ENCODE measurements around the gene SETD1B. TPM values are rescaled to one million over a fixed set of nuclear protein-coding genes. Genes with fewer than 3 reads are reported as not detected.

The SETD1B gene
- total and polyA plus RNA-seq, 11 donors: 6.2 to 17.0 (median 9.3) TPM

GRCh38 chr12:121812320-121812871, 8.6 kb downstream of the SETD1B start:
- H3K4me3 ChIP-seq: peak overlapping the region; percentile 20 to 76 (median 58)
- H3K4me1 ChIP-seq: peaks cover 0 to 47% (median 36%) of the 10 kb centered on the region in 12 donors
- no peaks in the 10 kb centered on the region for H3K9me3 ChIP-seq
- 12 to 25% (median 20%) methylated on average over 17 to 26 of the region's 26 CpGs for WGBS, 4 donors
- no peaks in the 10 kb centered on the region for H3K27me3 ChIP-seq
- H3K27ac ChIP-seq: peak overlapping the region in 11 of 12 donors; percentile 23 to 82 (median 64)
- intact Hi-C loops (cut with DNase I): loop anchor here (1.0 to 5.0 kb wide), 8 partner anchors 17 to 115 kb away; partner anchors contain the start of gene PSMD9 (in 2 of the 10)
- DNase-seq: peak; percentile 76 to 88 (median 79)
- no peak for TF ChIP-seq POLR2A (IDR thresholded peaks at IDR 0.05)
- TF ChIP-seq CTCF (IDR thresholded peaks at IDR 0.05): peak in 6 of 12 donors; percentile 7 to 41 (median 32)
- peaks cover 6 to 78% (median 65%) of the 10 kb centered on the region in 9 donors for H3K36me3 ChIP-seq
- ATAC-seq: peak; percentile 89 to 91 (median 90)

GRCh38 chr12:121812921-121813896, 9.4 kb downstream of the SETD1B start:
- Histone ChIP-seq H3K4me1 (peaks cover 0 to 41% (median 33%) of the 10 kb centered on the region in 12 donors), H3K27me3 (no peaks in the 10 kb centered on the region), H3K27ac (peak overlapping the region in 8 of 12 donors; percentile 29 to 82 (median 50)), H3K36me3 (peaks cover 8 to 80% (median 67%) of the 10 kb centered on the region in 9 donors), H3K4me3 (peak overlapping the region in 11 of 12 donors; percentile 43 to 76 (median 60)), H3K9me3 (no peaks in the 10 kb centered on the region)
- intact Hi-C loops (cut with DNase I): loop anchor here (1.0 to 5.0 kb wide), 8 partner anchors 18 to 116 kb away; partner anchors contain the start of gene PSMD9 (in 2 of the 10)
- TF ChIP-seq CTCF (IDR thresholded peaks at IDR 0.05) (no peak), POLR2A (IDR thresholded peaks at IDR 0.05) (no peak)
- DNase-seq: peak in 1 of 5 donors; percentile 18
- 40 to 49% (median 45%) methylated on average over 24 to 25 of the region's 25 CpGs for WGBS, 4 donors
- ATAC-seq: peak in 2 of 4 donors; percentile 1 to 2

DNA sequence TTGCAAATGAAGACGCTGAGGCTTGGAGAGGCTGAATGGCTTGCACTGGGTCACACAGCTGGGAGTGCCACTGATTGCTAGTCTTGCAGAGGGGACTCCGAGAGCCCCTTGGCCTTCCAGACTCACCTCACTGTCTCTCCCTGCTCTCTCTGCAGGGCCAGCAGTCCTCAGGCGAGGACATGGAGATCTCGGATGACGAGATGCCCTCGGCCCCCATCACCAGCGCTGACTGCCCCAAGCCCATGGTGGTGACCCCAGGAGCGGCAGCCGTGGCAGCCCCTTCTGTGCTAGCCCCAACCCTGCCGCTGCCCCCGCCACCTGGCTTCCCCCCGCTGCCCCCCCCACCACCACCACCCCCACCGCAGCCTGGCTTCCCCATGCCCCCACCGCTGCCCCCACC, 10.1 kb downstream of the SETD1B start:
- peaks cover 8 to 80% (median 67%) of the 10 kb centered on the region in 9 donors for H3K36me3 ChIP-seq
- intact Hi-C loops (cut with DNase I): loop anchor here (2.0 to 5.0 kb wide), 5 partner anchors 19 to 117 kb away; partner anchors contain the start of gene PSMD9 (in 2 of the 10)
- H3K9me3 ChIP-seq: no peaks in the 10 kb centered on the region
- ATAC-seq (no peak), DNase-seq (no peak)
- H3K27ac ChIP-seq: no peak overlapping the region
- no peaks in the 10 kb centered on the region for H3K27me3 ChIP-seq
- H3K4me3 ChIP-seq: no peak overlapping the region
- 90 to 95% (median 93%) methylated on average over 5 to 14 of the region's 14 CpGs for WGBS, 4 donors
- TF ChIP-seq POLR2A (IDR thresholded peaks at IDR 0.05) (no peak), CTCF (IDR thresholded peaks at IDR 0.05) (no peak)
- H3K4me1 ChIP-seq: peaks cover 0 to 41% (median 33%) of the 10 kb centered on the region in 12 donors

Data from heart left ventricle (tissue), 16 donors.